ENCODE results near the gene TMEM229A.

DNA sequence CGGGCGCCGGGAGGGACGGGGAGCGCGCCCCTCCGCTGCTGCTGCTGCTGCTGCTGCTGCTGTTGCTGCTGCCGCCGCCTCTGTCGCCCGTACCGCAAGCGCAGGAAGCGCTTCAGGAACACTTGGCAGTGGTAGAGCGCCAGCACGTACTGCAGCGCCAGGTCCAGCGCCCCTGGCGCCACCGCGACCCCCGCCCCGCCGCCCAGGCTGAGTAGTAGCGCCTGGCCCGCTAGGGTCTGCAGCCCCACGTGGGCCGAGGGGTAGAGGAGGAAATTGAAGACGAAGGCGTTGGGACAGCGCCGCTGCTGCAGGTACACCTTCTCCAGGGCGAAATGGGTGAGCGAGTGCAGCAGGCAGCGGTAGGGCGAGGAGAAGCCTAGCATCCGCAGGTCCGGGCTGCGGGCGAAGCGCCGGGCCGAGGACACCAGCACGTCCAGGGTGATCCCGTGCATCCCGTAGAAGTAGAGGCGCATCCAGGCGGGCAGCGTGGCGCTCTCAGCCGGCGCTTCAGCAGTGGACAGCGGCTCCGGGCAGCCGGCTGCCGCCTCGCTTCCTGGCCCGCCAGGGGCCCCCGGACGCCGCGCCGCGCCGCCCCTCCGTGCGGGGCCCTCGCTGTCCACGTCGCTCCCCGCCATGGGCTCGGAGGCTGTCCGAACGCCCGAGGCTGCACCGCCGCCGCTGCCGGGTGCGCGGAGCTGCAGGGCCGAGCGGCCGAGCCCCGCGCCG is at the start of gene TMEM229A:
- no peak for TF ChIP-seq TAF1 (IDR thresholded peaks at IDR 0.05; ENCODE audit: low read depth)
- TF ChIP-seq EP300 (IDR thresholded peaks at IDR 0.05; ENCODE audit: borderline replicate concordance) = no peak
- TF ChIP-seq, protein P1, sequence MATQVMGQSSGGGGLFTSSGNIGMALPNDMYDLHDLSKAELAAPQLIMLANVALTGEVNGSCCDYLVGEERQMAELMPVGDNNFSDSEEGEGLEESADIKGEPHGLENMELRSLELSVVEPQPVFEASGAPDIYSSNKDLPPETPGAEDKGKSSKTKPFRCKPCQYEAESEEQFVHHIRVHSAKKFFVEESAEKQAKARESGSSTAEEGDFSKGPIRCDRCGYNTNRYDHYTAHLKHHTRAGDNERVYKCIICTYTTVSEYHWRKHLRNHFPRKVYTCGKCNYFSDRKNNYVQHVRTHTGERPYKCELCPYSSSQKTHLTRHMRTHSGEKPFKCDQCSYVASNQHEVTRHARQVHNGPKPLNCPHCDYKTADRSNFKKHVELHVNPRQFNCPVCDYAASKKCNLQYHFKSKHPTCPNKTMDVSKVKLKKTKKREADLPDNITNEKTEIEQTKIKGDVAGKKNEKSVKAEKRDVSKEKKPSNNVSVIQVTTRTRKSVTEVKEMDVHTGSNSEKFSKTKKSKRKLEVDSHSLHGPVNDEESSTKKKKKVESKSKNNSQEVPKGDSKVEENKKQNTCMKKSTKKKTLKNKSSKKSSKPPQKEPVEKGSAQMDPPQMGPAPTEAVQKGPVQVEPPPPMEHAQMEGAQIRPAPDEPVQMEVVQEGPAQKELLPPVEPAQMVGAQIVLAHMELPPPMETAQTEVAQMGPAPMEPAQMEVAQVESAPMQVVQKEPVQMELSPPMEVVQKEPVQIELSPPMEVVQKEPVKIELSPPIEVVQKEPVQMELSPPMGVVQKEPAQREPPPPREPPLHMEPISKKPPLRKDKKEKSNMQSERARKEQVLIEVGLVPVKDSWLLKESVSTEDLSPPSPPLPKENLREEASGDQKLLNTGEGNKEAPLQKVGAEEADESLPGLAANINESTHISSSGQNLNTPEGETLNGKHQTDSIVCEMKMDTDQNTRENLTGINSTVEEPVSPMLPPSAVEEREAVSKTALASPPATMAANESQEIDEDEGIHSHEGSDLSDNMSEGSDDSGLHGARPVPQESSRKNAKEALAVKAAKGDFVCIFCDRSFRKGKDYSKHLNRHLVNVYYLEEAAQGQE (IDR thresholded peaks at IDR 0.05; ENCODE audit: low read depth) = peak; percentile 79
- TF ChIP-seq, protein P2, sequence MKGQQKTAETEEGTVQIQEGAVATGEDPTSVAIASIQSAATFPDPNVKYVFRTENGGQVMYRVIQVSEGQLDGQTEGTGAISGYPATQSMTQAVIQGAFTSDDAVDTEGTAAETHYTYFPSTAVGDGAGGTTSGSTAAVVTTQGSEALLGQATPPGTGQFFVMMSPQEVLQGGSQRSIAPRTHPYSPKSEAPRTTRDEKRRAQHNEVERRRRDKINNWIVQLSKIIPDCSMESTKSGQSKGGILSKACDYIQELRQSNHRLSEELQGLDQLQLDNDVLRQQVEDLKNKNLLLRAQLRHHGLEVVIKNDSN (IDR thresholded peaks at IDR 0.05) = no peak
- TF ChIP-seq RAD21 (IDR thresholded peaks at IDR 0.05; ENCODE audit: low read depth) = no peak
- no peak for TF ChIP-seq TCF12 (IDR thresholded peaks at IDR 0.05; ENCODE audit: low read depth)
- TF ChIP-seq, protein P3, sequence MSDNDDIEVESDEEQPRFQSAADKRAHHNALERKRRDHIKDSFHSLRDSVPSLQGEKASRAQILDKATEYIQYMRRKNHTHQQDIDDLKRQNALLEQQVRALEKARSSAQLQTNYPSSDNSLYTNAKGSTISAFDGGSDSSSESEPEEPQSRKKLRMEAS (IDR thresholded peaks at IDR 0.05) = peak; percentile 31; the same call in 1 of the 2 replicates
- TF ChIP-seq TEAD4 (IDR thresholded peaks at IDR 0.05) = no peak
- TF ChIP-seq FOXM1 (IDR thresholded peaks at IDR 0.05; ENCODE audit: borderline replicate concordance, low read depth) = no peak
- TF ChIP-seq CEBPB (IDR thresholded peaks at IDR 0.05) = no peak
- no peak for TF ChIP-seq CREB1 (IDR thresholded peaks at IDR 0.05; ENCODE audit: low read depth)
